HEK293 (cell line): ENCODE measurements around the gene GNA12.
"Not testable (repeated sequence)": the region's sequence is repeated elsewhere in the genome, so short reads cannot be mapped to it uniquely, and the experiment has no call there.

ENCODE experiments used
- CTCF ChIA-PET: fragments of 350-600 bp; formaldehyde crosslinking; extraction: SDS; loops from one replicate; lab custom pipeline; 2021; ENCODE audit warnings: antibody characterized with exemption; lab: Yijun Ruan, JAX
- POLR2A ChIA-PET: fragments of 300-600 bp; formaldehyde crosslinking; extraction: SDS; loops from one replicate; lab custom pipeline; 2020; ENCODE audit warnings: antibody characterized with exemption, inconsistent platforms; lab: Yijun Ruan, JAX
- H3K27ac ChIP-seq: fragments of 200-500 bp; sonication (Bioruptor generic); 2 replicates; pipeline ENCODE4 v1.5.1; 2014; ENCODE audit warnings: low read depth, low read length, control low read depth, inconsistent platforms; ENCODE audit errors: extremely low read depth
- H3K36me3 ChIP-seq, 2 experiments: fragments of 200-500 bp in 1 of 2; sonication (Bioruptor generic) in 1 of 2; 1 replicate in 1 of 2; 2 replicates in 1 of 2; pipeline ENCODE4 v1.5.1; 2014 to 2017; ENCODE audit warnings: inconsistent platforms in 2 of 2, low read length in 2 of 2; ENCODE audit not compliant: control insufficient read depth in 2 of 2, insufficient read depth in 1 of 2
- H3K4me1 ChIP-seq: fragments of 200-500 bp; sonication (Bioruptor generic); 2 replicates; pipeline ENCODE4 v1.5.1; 2014; ENCODE audit warnings: mild to moderate bottlenecking, low read length, inconsistent platforms; ENCODE audit not compliant: control insufficient read depth, insufficient read depth
- H3K4me3 ChIP-seq: 2 replicates; pipeline ENCODE4 v1.5.1; 2011; ENCODE audit warnings: low read depth, mild to moderate bottlenecking, control low read depth, low read length, moderate library complexity
- H3K9me3 ChIP-seq: fragments of 200-500 bp; sonication (Bioruptor generic); 2 replicates; pipeline ENCODE4 v1.5.1; 2014; ENCODE audit warnings: low read depth, low read length, inconsistent platforms; ENCODE audit not compliant: control insufficient read depth, insufficient read depth
- GLIS2 ChIP-seq: fragments of 450-650 bp; formaldehyde crosslinking; IDR thresholded peaks from 2 replicates; pipeline ENCODE4 v1.5.1; 2016; ENCODE audit warnings: missing biosample characterization, missing genetic modification characterization
- HOXD13 ChIP-seq: sonication (generic); formaldehyde crosslinking; IDR thresholded peaks from 2 replicates; pipeline ENCODE4 v1.8.0; 2022; ENCODE audit warnings: missing genetic modification reagents, borderline replicate concordance
- KLF10 ChIP-seq: fragments of 450-650 bp; IDR thresholded peaks from 2 replicates; pipeline ENCODE4 v1.5.1; 2018; ENCODE audit warnings: missing biosample characterization, mild to moderate bottlenecking, missing genetic modification characterization
- MEIS1 ChIP-seq: sonication (generic); formaldehyde crosslinking; IDR thresholded peaks from 2 replicates; pipeline ENCODE4 v1.8.1; 2022; ENCODE audit warnings: missing genetic modification reagents, mild to moderate bottlenecking, borderline replicate concordance
- PBX3 ChIP-seq: sonication (generic); formaldehyde crosslinking; IDR thresholded peaks from 2 replicates; pipeline ENCODE4 v1.8.1; 2022; ENCODE audit warnings: mild to moderate bottlenecking, moderate library complexity, missing genetic modification reagents
- REST ChIP-seq: fragments of 450-650 bp; formaldehyde crosslinking; IDR thresholded peaks from 2 replicates; pipeline ENCODE4 v1.5.1; 2016; ENCODE audit warnings: missing biosample characterization, missing genetic modification characterization
- SALL2 ChIP-seq: fragments of 450-650 bp; formaldehyde crosslinking; IDR thresholded peaks from 2 replicates; pipeline ENCODE4 v1.5.0; 2017; ENCODE audit warnings: missing biosample characterization, mild to moderate bottlenecking, missing genetic modification characterization, borderline replicate concordance
- SP3 ChIP-seq: fragments of 450-650 bp; formaldehyde crosslinking; IDR thresholded peaks from 2 replicates; pipeline ENCODE4 v1.5.1; 2016; ENCODE audit warnings: missing biosample characterization, missing genetic modification characterization
- WT1 ChIP-seq: fragments of 450-650 bp; formaldehyde crosslinking; IDR thresholded peaks from 2 replicates; pipeline ENCODE4 v1.5.1; 2016; ENCODE audit warnings: missing biosample characterization, missing genetic modification characterization
- ZBTB48 ChIP-seq: fragments of 450-650 bp; formaldehyde crosslinking; IDR thresholded peaks from 2 replicates; pipeline ENCODE4 v1.5.1; 2016; ENCODE audit warnings: missing biosample characterization, missing genetic modification characterization
- ZFP3 ChIP-seq: fragments of 450-650 bp; formaldehyde crosslinking; IDR thresholded peaks from 2 replicates; pipeline ENCODE4 v1.5.1; 2016; ENCODE audit warnings: low read depth, missing biosample characterization, missing genetic modification characterization
- ZNF138 ChIP-seq: fragments of 450-650 bp; formaldehyde crosslinking; IDR thresholded peaks from 2 replicates; pipeline ENCODE4 v1.5.1; 2016; ENCODE audit warnings: missing biosample characterization, missing genetic modification characterization, borderline replicate concordance
- ZNF169 ChIP-seq: fragments of 450-650 bp; formaldehyde crosslinking; IDR thresholded peaks from 2 replicates; pipeline ENCODE4 v1.5.1; 2016; ENCODE audit warnings: missing biosample characterization, missing genetic modification characterization
- ZNF202 ChIP-seq: fragments of 450-650 bp; formaldehyde crosslinking; IDR thresholded peaks from 2 replicates; pipeline ENCODE4 v1.5.1; 2016; ENCODE audit warnings: missing biosample characterization, missing genetic modification characterization, borderline replicate concordance
- ZNF292 ChIP-seq: fragments of 450-650 bp; formaldehyde crosslinking; IDR thresholded peaks from 2 replicates; pipeline ENCODE4 v1.5.1; 2016; ENCODE audit warnings: low read depth, missing biosample characterization, missing genetic modification characterization, borderline replicate concordance
- ZNF335 ChIP-seq: fragments of 450-650 bp; formaldehyde crosslinking; conservative IDR thresholded peaks from 2 replicates; pipeline ENCODE4 v1.5.1; 2016; ENCODE audit warnings: missing biosample characterization, missing genetic modification characterization
- ZNF350 ChIP-seq: fragments of 450-650 bp; formaldehyde crosslinking; IDR thresholded peaks from 2 replicates; pipeline ENCODE4 v1.5.0; 2017; ENCODE audit warnings: missing biosample characterization, mild to moderate bottlenecking, missing genetic modification characterization
- ZNF366 ChIP-seq: fragments of 450-650 bp; formaldehyde crosslinking; conservative IDR thresholded peaks from 2 replicates; pipeline ENCODE4 v1.5.1; 2016; ENCODE audit warnings: missing biosample characterization, missing genetic modification characterization
- ZNF37A ChIP-seq: fragments of 450-650 bp; IDR thresholded peaks from 2 replicates; pipeline ENCODE4 v1.5.1; 2018; ENCODE audit warnings: missing biosample characterization, missing genetic modification characterization
- ZNF544 ChIP-seq: fragments of 450-650 bp; formaldehyde crosslinking; IDR thresholded peaks from 2 replicates; pipeline ENCODE4 v1.5.0; 2017; ENCODE audit warnings: missing biosample characterization, missing genetic modification characterization
- ZNF558 ChIP-seq: fragments of 450-650 bp; formaldehyde crosslinking; IDR thresholded peaks from 2 replicates; pipeline ENCODE4 v1.5.1; 2016; ENCODE audit warnings: missing biosample characterization, missing genetic modification characterization
- ZNF585B ChIP-seq: fragments of 450-650 bp; formaldehyde crosslinking; IDR thresholded peaks from 2 replicates; pipeline ENCODE4 v1.5.1; 2016; ENCODE audit warnings: missing biosample characterization, missing genetic modification characterization
- ZNF658 ChIP-seq: fragments of 450-650 bp; formaldehyde crosslinking; IDR thresholded peaks from 2 replicates; pipeline ENCODE4; 2016; ENCODE audit warnings: missing biosample characterization, missing genetic modification characterization
- ZNF660 ChIP-seq: fragments of 450-650 bp; IDR thresholded peaks from 2 replicates; pipeline ENCODE4 v1.5.1; 2018; ENCODE audit warnings: missing biosample characterization, mild to moderate bottlenecking, missing genetic modification characterization
- ZNF777 ChIP-seq: fragments of 450-650 bp; formaldehyde crosslinking; IDR thresholded peaks from 2 replicates; pipeline ENCODE4 v1.5.1; 2017; ENCODE audit warnings: missing biosample characterization, missing genetic modification characterization, borderline replicate concordance
- ZNF837 ChIP-seq: fragments of 450-650 bp; formaldehyde crosslinking; IDR thresholded peaks from 2 replicates; pipeline ENCODE4 v1.5.1; 2016; ENCODE audit warnings: missing biosample characterization, missing genetic modification characterization
- ZSCAN16 ChIP-seq: fragments of 450-650 bp; formaldehyde crosslinking; IDR thresholded peaks from 2 replicates; pipeline ENCODE4 v1.5.1; 2016; ENCODE audit warnings: missing biosample characterization, missing genetic modification characterization

The GNA12 gene

GRCh38 chr7:2737771-2738540, 106.2 kb downstream of the GNA12 start:
- CTCF ChIA-PET = interaction anchor here (1.2 kb wide), 1 partner anchor 28 kb away, joined by 4 read pairs; no protein-coding TSS in a partner anchor
- H3K9me3 ChIP-seq = no peaks in the 10 kb centered on the region
- POLR2A ChIA-PET = no interaction called here

GRCh38 chr7:2737005-2737743, 106.9 kb downstream of the GNA12 start:
- H3K4me1 ChIP-seq, H3K9me3 ChIP-seq, H3K4me3 ChIP-seq, CTCF ChIA-PET, H3K36me3 ChIP-seq, H3K27ac ChIP-seq: not testable (repeated sequence)
- POLR2A ChIA-PET = interaction anchor here (0.7 kb wide), 1 partner anchor 51 kb away, joined by 5 read pairs; no protein-coding TSS in a partner anchor

More at GRCh38 chr7:2737771-2738540, 106.2 kb downstream of the GNA12 start:
- H3K36me3 ChIP-seq = no peaks in the 10 kb centered on the region
- no peaks in the 10 kb centered on the region for H3K4me1 ChIP-seq
- no peak for TF ChIP-seq ZNF350
- no peak for TF ChIP-seq ZNF292 (tag by site-specific recombination)
- no peak for TF ChIP-seq ZNF558 (tag by site-specific recombination)
- TF ChIP-seq ZNF335 (tag by site-specific recombination) = no peak
- TF ChIP-seq ZFP3 (tag by site-specific recombination) = no peak
- no peak for TF ChIP-seq ZNF777
- TF ChIP-seq ZNF544 = no peak
- TF ChIP-seq HOXD13 (CRISPR knock-in tag) = no peak
- no peak for TF ChIP-seq ZNF660 (tag by site-specific recombination)
- TF ChIP-seq GLIS2 (tag by site-specific recombination) = no peak
- no peak for TF ChIP-seq ZNF138 (tag by site-specific recombination)
- TF ChIP-seq ZNF366 (tag by site-specific recombination) = no peak
- TF ChIP-seq ZNF658 (tag by site-specific recombination) = no peak
- TF ChIP-seq ZNF169 (tag by site-specific recombination) = no peak
- TF ChIP-seq WT1 (tag by site-specific recombination) = no peak
- TF ChIP-seq PBX3 (CRISPR knock-in tag) = no peak
- no peak for TF ChIP-seq SALL2
- no peak for TF ChIP-seq ZNF202 (tag by site-specific recombination)
- TF ChIP-seq, all 188 proteins: peak for 0
- Histone ChIP-seq H3K27ac (no peak overlapping the region), H3K4me3 (no peak overlapping the region)

- Histone ChIP-seq H3K4me1 (no peaks in the 10 kb centered on the region), H3K4me3 (no peak overlapping the region), H3K27ac (no peak overlapping the region), H3K36me3 (peaks cover 0 to under 1% of the 10 kb centered on the region in 2 experiments; a peak in 1 of 3 replicates), H3K9me3 (no peaks in the 10 kb centered on the region)
- CTCF ChIA-PET = no interaction called here
- POLR2A ChIA-PET = interaction anchor here (0.7 kb wide), 1 partner anchor 51 kb away, joined by 5 read pairs; no protein-coding TSS in a partner anchor
- TF ChIP-seq ZNF37A (no peak), ZSCAN16 (tag by site-specific recombination) (no peak), REST (tag by site-specific recombination) (no peak), ZNF366 (tag by site-specific recombination) (no peak), ZBTB48 (no peak), ZNF585B (tag by site-specific recombination) (no peak), KLF10 (tag by site-specific recombination) (no peak), SP3 (no peak), MEIS1 (CRISPR knock-in tag) (no peak), ZNF837 (no peak)
Measured at GRCh38 chr7:2736411-2736914, 107.6 kb downstream of the GNA12 start.
